ENCODE data around the gene VPS8.

- TF ChIP-seq POLR2A (IDR thresholded peaks at IDR 0.05; ENCODE audit: low read length) (no peak), GATA1 (IDR thresholded peaks at IDR 0.05; ENCODE audit: low read depth, low read length) (no peak)
Measured at GRCh38 chr3:185058796-185059195, 246.8 kb downstream of the VPS8 start.

Data from erythroblast (primary cell).